ENCODE measurements around the gene SKA1.

SKA1 gene, protein sequence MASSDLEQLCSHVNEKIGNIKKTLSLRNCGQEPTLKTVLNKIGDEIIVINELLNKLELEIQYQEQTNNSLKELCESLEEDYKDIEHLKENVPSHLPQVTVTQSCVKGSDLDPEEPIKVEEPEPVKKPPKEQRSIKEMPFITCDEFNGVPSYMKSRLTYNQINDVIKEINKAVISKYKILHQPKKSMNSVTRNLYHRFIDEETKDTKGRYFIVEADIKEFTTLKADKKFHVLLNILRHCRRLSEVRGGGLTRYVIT

DNA sequence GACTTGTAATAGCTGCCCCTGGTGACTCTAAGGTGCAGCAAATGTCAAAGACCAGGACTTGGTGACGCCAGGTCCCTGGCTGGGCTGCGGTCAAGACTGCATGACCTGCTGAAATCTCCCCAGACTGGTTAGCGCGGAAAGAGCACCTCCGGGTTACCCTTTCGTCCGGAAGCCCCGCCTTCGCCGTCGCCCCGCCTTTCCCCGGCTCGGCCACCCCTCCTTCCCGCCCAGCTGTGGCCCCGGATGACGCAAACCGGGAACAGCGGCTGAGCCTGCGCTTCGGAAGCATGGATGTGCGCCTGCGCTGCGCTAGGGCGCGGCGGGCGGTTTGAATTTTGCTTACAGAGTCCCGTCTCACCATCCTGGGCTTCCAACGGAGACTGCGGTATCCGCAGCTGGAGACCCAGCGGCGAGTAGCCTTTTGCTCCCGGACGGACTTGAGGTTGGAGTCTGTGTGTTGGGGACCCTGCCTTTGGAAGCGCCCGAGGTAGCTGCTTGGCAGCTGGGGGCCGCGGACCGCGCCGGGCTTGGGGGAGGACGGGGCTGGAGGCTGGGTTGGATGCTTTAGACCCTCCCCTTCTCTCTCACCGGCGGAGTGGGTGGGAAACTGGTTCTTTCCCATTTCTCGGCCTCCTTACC lies at the start of gene SKA1:
Gene SKA1, plus strand, starts transcription at position 294 of the 639 bp plus-strand sequence. CDS start 785 bp downstream, outside the sequence.
- DNase-seq, result peak; percentile 96

DNA sequence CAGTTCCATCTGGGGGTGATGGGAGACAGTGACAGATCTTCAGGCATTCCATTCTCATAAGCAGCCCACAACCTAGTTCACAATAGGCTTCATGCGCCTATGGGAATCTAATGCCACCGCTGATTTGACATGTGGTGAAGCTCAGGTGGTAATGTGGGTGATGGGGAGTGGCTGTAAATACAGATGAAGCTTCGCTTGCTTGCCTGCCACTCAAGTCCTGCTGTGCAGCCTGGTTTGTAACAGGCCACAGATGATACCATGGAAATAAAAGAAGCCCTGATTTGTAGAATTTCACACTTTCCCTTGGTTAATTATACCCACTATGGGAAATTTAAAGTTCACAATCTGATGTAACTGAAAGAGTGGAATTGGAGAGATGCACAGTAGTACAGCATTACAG lies 46.9 kb upstream of the SKA1 start:
- no peak for DNase-seq

DNA sequence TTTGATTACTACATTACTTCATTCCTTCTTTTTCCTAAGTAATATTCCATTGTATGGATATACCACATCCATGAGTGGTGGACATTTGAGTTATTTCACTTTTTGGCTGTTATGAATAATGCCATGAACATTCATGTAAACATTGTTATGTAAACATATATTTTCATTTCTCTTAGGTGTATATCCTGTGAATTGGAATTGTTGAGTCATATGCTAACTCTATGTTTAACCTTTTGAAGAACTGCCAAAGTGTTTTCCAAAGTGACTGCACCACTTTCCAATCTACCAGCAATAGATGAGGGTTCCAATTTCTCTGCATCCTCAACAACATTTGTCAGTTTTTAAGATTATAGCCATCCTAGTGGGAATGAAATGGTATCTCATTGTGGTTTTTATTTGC lies 44.7 kb upstream of the SKA1 start:
- no peak for DNase-seq

DNA sequence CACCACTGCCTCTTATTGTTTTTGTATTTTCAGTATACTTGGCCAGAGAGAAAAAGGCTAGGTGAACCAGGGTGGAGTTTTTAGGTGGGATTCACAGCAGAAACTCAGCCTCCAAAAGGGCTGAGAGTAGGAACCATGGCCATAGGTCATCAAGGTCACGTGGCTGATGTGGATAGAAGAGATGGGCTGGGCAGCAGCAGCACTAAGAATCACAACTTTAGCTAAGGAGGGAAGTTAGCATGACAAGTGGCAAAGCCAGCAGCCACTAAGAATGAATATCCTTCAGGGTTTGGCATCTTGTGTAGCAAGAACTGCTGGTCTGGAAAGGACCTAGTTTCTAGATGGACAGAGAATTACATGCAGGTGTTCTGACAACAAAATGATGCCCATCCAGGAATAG lies 43.2 kb upstream of the SKA1 start:
- no peak for DNase-seq

DNA sequence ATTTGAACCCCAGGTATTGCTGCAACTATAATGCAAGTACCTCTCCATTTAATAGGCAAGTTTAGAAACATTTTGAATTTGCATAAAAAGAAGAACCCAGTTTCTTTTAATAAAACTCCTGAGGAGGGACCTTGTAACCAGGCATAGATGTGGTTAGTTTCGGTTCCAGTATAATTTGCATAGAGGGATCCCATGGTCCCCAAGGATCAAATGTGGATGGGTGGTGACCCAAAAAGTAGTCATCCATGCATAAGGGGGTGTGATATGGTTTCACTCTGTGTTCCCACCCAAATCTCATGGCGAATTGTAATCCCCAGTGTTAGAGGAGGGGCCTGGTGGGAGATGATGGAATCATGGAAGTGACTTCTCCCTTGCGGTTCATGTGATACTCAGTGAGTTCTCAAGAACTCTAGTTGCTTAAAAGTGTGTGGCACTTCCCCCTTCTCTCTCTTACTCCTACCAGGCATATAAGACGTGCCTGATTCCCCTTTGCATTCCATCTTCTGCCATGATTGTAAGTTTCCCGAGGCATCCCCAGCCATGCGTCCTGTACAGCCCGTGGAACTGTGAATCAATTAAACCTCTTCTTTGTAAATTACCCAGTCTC lies 40.2 kb upstream of the SKA1 start:
- DNase-seq, result no peak

DNA sequence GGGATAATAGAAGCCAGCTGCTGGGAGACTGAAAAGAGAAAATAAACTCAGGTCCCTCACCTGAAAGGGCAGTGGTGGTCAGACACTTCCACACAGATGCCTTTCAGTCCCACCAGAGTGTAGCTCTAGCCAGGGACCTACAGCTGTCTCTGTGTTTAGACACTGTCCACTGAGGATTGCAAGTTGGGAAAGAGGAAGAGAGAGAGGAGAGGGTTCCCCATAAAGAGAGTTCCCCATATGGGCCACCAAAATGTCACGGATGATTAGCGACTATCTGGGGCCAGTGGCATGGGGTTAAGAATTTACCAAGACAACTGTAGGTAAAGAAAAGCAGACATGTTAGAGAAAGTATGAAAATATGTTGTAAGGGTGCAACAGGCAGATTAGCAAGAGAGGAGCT lies 36.7 kb upstream of the SKA1 start:
- DNase-seq, result no peak

DNA sequence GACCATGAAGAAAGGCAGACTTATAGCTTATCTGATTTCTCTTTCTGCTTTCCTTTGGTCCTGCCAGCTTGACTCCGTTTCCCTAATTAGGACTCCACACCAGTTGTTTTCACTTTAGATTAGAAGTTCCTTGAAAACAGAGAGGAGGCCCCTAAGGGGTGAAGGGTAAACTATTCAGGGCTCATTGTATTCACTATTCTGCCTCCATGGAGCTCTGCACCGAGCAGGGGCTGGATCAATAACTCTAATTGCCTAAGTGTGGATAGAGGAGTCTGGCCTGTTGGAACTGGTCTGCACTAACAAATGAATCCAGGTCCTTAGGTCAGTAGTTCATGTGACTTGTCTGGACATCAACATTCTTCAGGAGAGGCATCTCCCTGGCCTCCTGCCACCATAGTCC lies 36.1 kb upstream of the SKA1 start:
- no peak for DNase-seq

DNA sequence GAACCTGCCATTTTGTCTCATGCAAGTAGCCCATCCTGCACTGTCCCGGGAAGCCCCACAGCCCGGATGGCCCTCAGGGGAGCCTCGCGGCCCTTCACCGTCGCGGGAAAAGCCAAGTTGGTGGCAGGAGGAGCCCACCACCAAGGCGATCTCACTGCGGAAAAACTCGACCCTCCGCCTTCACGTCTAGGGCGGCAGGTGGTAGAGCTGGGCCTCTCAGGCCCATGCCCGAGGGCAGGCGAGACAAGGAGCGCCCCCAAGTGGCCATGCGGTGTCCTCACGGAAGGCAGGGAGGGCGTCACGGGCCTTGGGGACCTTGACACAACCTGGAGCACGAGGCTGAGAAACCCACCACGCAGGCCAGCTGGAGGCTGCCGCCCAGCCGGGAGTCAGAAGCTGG lies 34.8 kb upstream of the SKA1 start:
- DNase-seq, result no peak

DNA sequence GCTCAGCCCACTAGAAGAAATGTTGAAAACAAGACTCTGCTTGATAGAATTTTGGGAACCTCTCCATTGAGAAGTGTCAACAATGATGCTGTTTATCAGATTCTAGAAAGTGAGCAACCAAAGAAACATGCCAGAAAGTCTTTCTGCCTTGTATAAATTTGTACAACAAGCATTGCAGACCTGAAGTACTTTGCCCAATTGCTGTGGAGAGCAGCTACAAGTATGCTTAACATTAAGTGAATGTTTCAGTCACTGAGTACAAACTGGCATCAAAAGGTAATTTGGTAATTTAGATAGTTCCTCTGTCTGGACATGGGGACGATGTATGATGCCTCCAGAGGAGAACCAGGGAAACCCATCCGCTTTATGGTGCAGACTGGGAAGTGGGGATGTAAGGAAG lies 33.4 kb upstream of the SKA1 start:
- no peak for DNase-seq

DNA sequence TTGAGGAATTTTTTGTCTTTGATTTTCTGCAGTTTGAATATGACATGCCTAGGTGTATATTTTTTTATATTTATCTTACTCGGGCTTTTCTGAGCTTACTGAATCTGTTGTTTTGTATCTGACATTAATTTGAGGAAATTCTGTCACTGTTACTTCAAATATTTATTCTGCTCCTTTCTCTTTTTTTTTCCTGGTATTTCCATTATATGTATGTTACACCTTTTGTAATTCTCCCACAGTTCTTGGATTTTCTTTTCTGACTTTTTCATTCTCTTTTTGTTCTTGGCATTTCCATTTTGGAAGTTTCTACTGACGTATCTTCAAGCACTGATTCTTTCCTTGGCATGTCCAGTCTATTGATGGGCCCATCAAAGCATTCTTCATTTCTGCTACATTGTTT lies 24.1 kb upstream of the SKA1 start:
- no peak for DNase-seq

DNA sequence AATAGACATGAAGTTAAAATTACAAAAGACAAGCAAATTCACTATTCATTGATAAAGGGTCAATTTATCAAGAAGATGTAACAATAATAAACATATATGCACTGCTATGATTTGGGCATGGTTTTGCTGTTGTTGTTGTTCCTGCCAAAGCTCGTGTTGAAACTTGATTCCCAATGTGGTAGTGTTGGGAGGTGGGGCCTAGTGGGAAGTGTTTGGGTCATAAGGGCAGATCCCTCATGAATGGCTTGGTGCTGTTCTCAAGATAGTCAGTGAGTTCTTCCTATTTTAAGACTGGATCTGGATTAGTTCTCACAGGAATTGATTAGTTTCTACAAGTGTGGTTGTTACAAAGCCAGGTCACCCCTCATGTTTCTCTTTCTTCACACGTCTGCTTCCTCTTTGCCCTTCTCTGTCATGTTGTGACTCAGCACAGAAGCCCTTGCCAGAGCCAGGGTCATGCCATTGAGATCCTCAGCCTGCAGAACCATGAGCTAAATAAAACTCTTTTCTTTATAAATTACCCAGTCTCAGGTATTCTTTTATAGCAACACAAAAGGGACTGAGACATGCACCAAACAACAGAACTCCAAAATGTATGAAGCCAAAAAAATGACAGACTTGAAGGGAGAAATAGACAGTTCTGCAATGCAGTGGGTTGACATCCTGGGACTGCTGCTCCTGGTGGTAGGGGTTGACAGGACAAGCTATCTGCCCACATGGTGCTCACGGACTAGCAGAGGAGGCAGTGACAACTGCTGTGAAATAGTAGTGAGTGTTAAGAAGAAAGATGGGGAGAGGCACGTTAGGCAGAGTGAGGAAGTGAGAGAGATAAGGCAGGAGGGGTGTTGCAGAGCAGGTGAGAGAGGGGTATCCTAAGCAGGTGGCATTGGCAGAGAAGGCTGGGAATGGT lies 18.6 kb upstream of the SKA1 start:
- DNase-seq, result no peak

DNA sequence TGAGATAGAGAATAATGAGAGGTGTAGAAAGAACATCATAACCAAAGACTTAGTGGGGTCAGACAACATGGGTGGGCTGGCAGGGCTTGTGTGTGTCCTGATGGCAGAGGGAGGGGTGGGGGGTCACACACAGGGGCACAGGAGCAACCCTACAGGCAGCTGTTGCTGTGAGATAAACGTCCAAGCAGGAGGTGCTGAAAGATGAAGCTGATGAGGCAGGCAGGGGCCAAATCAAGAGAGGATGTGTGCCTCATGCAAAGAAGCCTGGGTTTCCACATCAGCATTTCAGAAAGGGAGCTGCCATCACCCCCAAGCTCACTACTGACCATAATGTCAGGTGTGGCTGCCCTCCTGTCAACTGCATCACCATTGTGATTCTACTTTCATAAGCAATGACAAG lies 16.0 kb upstream of the SKA1 start:
- no peak for DNase-seq

DNA sequence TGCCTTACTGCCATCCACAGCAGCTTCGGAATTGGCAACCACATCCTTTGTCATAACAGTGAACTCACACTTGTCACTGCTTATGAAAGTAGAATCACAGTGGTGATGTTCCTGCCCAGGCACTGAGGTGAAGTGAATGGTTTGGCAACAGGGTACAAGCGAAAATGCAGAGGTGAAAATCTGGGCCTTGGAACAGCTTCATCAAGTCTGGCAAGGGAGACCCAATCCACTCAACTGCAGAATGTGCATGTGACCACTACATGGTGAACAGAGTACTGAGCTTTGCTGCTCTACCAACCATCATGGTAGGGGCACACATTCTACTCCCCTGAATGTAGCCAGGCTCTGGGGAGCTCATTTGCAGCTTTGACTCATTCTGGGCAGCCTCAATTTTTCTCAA lies 15.0 kb upstream of the SKA1 start:
- DNase-seq, result no peak

DNA sequence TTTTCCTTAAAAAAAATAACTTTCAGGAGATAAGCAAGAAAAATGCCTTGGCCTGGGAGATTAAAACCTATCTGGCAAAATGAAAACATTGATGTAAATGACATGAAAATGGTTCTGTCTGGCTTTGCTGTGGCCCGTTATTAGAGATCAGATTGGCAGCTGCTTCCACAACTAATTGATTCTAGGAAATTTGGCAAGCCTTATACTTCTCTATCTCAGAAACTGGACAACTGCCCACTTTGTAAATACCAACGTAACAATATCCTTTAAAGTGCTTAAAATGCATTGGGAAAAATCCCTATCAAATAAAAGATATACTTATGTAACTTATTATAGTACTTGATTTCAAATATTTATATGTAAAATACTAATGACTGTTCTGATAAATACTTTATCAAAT lies 14.2 kb upstream of the SKA1 start:
- peak; percentile 13 for DNase-seq

DNA sequence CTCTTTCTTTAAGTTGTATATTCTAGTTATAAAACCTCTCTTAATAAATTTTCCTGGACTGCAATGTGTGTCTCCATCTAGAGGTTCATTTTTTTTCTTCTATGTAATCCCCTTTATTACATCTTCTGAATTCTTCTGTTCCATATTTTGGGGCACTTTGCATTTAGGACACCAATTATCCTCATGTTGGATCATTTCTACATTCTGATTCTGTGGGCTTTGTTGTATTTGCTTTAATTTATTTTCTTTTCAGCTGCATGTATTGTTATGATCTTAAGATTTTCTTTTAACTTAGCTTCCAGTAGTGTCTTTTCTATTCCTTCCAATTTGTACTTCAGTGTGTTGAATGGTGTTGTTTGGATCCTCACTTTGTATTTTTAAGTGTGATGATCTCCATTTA lies 5.2 kb upstream of the SKA1 start:
- DNase-seq, result no peak

DNA sequence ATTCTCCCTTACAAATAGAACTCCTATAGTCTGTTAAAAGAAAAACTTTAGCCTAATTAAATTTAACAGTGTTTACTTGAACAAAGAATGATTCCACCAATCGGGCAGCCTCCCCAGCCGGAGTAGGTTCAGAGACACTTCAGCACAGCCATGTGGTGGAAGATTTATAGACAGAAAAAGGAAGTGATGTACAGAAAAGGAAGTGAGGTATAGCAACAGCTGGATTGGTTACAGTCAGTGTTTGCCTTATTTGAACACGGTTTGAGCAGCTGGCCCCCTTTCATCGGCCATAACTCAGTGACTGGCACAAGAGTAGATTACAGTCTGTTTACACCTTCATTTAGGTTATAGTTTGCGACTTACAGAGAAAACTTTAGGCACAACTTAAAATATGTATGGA lies 2.1 kb upstream of the SKA1 start:
- DNase-seq, result no peak

DNA sequence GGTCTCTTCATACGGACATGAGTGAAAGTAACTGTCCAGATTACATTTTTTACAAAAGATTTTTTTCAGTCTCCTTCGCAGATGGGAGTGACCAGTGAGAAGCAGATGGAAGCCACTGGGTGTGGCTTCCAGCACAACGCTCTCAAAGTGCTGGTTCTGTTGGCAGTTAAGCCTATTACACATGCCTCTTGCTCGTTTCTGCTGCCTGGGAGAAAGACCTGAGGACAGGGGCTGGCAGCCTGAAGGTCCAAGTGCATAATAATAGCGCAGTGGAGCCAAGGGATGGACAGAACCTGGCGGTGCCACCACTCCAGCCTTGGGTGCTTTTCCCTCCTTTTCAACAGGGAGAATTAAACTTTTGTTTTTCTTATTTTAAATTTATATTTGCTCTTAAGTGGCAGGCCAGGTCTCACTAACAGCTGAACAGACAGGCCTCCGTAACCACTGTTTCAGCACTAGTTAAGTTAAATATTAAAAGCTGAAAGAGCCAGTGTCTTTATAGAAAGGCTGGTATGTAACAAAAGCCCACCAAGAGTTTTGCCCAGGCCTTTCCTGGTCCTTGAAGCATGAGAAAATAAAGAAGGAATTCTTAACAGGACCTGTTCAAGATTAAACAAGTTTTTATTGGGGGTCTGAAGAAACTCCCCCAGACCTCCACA lies 1.2 kb upstream of the SKA1 start:
- no peak for DNase-seq

DNA sequence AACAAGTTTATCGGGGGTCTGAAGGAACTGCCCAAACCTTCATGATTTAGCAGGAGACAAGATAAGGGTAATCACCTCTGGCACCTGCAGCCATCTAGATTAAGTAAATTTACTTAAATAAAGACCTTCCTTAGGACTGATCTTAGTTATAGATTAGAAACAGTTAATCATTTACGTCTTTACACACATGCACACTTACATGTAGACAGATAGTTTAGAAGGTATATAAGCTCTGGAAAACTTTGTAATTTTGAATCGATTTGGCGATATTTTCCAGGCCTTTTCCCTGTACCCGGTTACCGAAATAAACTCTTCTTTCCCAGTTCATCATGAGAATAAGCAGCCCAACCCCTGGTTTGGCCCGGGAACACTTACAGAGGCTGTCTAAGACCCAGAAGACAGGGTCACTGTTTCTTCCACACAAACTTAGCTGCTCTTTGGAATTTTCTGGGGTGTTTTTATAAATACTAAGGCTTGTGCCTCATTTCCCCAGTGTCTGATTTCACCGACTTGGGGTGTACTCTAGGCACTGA lies 560 bp upstream of the SKA1 start:
- no peak for DNase-seq

DNA sequence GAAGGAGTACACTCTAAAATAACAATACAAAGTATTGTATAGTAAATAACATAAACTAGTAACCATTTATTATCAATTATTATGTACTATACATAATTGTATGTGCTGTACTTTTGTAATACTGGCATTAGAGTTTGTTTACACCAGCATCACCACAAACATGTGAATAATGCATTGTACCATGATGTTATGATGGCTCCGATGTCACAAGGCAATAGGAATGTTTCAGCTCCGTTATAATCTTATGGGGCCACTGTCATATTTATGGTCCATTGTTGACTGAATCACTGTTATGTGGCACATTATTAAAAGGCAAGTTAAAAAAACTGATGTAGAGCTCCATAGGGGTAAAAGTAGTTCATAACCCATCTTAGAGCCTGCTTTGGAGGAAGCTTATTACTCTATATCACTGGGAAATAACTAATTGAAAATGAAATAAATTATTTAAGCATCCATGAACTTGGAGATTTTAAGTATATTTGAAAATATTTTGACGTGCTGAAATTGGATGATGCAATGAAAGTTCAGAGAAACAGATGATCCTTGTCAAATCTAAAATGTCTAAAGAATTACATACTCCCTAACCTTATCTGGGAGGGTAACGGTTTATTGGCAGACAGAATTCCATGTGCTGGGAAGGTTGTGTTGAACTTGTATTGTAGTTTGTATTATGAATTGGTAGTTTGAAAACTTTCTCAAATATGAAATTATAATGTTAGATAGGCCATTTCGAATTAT lies 2.4 kb downstream of the SKA1 start:
- no peak for DNase-seq

DNA sequence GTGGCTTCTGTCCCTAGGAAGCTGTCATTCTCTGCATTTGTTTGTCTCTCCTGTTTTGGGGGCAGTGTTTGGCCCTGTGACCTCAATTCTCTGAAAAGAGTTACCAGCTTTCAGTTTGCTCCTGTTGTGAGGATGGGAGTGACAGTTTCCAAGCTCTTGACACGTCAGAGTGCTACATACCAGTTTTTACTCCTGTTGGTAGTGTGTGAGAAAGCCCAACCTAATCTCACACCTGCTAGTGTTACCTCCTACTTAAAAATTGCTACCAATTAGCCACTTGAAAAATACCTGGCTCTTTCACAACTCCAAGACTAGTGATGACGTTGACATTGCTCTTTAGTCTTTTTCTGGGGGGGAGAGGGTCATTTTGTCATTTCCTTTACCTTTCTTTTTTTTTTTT lies 14.1 kb downstream of the SKA1 start:
- no peak for DNase-seq

DNA sequence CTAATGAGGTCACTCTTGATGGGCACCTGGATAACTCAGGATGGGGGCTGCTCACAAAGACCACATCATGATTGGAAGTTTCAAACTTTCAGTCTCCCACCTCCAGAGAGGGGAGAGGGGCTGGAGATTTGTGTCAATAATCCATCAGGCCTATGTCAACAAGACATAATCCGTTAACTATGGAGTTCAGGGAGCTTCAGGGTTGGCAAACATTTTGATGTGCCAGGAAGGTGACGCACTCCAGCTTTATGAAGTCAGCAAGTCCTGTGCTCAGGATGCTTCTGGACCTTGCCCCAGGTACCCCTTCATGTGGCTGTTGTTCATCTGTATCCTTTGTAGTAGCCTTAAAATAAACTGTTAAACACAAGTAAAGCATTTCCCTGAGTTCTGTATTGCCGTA lies 19.0 kb downstream of the SKA1 start:
- DNase-seq, result no peak

DNA sequence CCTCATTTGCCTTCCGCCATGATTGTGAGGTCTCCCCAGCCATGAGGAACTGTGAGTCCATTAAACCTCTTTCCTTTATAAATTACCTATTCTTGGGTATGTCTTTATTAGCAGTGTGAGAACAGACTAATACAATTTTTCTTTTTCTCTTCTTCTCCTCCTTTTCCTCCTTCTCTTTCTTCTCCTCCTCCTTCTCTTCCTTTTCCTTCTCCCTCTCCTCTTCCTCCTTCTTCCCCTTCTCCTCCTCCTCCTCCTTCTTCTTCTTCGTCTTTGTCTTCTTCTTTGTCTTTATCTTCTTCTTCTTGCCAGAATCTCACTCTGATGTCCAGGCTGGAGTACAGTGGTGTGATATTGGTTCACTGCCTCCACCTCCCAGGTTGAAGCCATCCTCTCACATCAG lies 20.2 kb downstream of the SKA1 start:
- DNase-seq, result no peak
